Keratinocyte (primary cell): ENCODE results near the gene ASTN2. TPM values are rescaled to one million over a fixed set of nuclear protein-coding genes. Genes with fewer than 3 reads are reported as not detected.

Source experiments
- DNase-seq: peaks from one replicate; pipeline ENCODE4 v3.0.0-alpha.2; 2011; ENCODE audit warnings: low read depth, missing footprints, low spot score
- FAIRE-seq: peaks from 2 replicates; lab custom pipeline; 2011; peaks lifted over from hg19 to GRCh38; lab: Jason Lieb, UNC
- H2AFZ ChIP-seq: 2 replicates; pipeline ENCODE4 v1.6.0; 2012; ENCODE audit warnings: low read length, control low read depth, inconsistent platforms; ENCODE audit not compliant: control insufficient read depth
- H3K27ac ChIP-seq: 2 replicates; pipeline ENCODE4 v1.5.1; 2011; ENCODE audit warnings: low read length; ENCODE audit not compliant: control insufficient read depth, insufficient read depth
- H3K27me3 ChIP-seq: 3 replicates; pipeline ENCODE4 v1.6.0; 2011; ENCODE audit warnings: low read length; ENCODE audit not compliant: control insufficient read depth, insufficient read depth; ENCODE audit errors: extremely low read depth
- H3K36me3 ChIP-seq, 2 experiments: 2 replicates in 1 of 2; 3 replicates in 1 of 2; pipeline ENCODE4 v1.5.1; 2011; ENCODE audit warnings: low read length in 2 of 2, mild to moderate bottlenecking in 1 of 2; ENCODE audit not compliant: control insufficient read depth in 2 of 2, insufficient read depth in 2 of 2; ENCODE audit errors: extremely low read depth in 1 of 2
- H3K4me1 ChIP-seq: 3 replicates; pipeline ENCODE4 v1.5.1; 2011; ENCODE audit warnings: low read length; ENCODE audit not compliant: control insufficient read depth, insufficient read depth; ENCODE audit errors: extremely low read depth
- H3K4me2 ChIP-seq: 3 replicates; pipeline ENCODE4 v1.6.0; 2011; ENCODE audit warnings: low read depth, low read length; ENCODE audit not compliant: control insufficient read depth, insufficient read depth; ENCODE audit errors: extremely low read depth
- H3K4me3 ChIP-seq, 3 experiments: fragments of 200-600 bp in 1 of 3; sonication (generic) in 1 of 3; 2 replicates in 2 of 3; 3 replicates in 1 of 3; pipeline ENCODE4 v1.5.1; 2011 to 2016; ENCODE audit warnings: low read length in 3 of 3, mild to moderate bottlenecking in 3 of 3, control low read depth in 2 of 3, inconsistent platforms in 1 of 3, low read depth in 1 of 3, mixed read lengths in 1 of 3, mixed run types in 1 of 3, moderate library complexity in 1 of 3; ENCODE audit not compliant: control insufficient read depth in 2 of 3, insufficient read depth in 2 of 3; ENCODE audit errors: extremely low read depth in 1 of 3
- H3K79me2 ChIP-seq: 2 replicates; pipeline ENCODE4 v1.6.0; 2012; ENCODE audit warnings: low read length; ENCODE audit not compliant: control insufficient read depth, insufficient read depth
- H3K9ac ChIP-seq: 3 replicates; pipeline ENCODE4 v1.6.0; 2011; ENCODE audit warnings: low read length; ENCODE audit not compliant: control insufficient read depth, insufficient read depth; ENCODE audit errors: extremely low read depth
- H3K9me1 ChIP-seq: 3 replicates; pipeline ENCODE4 v1.6.0; 2011; ENCODE audit warnings: low read length; ENCODE audit not compliant: control insufficient read depth, insufficient read depth; ENCODE audit errors: extremely low read depth
- H3K9me3 ChIP-seq: 2 replicates; pipeline ENCODE4 v1.5.1; 2012; ENCODE audit warnings: low read depth, low read length; ENCODE audit not compliant: control insufficient read depth
- H4K20me1 ChIP-seq: 3 replicates; pipeline ENCODE4 v1.6.0; 2011; ENCODE audit warnings: low read length; ENCODE audit not compliant: control insufficient read depth, insufficient read depth; ENCODE audit errors: extremely low read depth
- EZH2 ChIP-seq: IDR thresholded peaks from one replicate; pipeline ENCODE4 v1.6.1; 2012; ENCODE audit warnings: inconsistent platforms, mild to moderate bottlenecking, low read length, moderate library complexity
- dilution Hi-C: fragments of 300-500 bp; cut with MboI; formaldehyde crosslinking; loops from one replicate; pipeline ENCODE4 v1.7.0; 2020; ENCODE audit warnings: low sequenced_read_pairs; ENCODE audit not compliant: extremely low pct_ligation_motif_present
- polyA plus RNA-seq, 5 experiments: library from polyadenylated mRNA; depleted of rRNA in 3 of 5; stranded (reverse) in 3 of 5; stranded (forward) in 1 of 5; unstranded in 1 of 5; fragments of >200 nt; gene quantifications; 1 replicate in 1 of 5; 2 replicates in 3 of 5; 3 replicates in 1 of 5; pipeline versions ENCODE4 v1.2.1 to v1.2.3, GENCODE V29; 2011 to 2012; ENCODE audit warnings: missing spikeins in 2 of 5, low read depth in 1 of 5, low replicate concordance in 1 of 5
- TF ChIP-seq, protein P1 (sequence below), 3 experiments: IDR thresholded peaks in 1 of 3; conservative IDR thresholded peaks in 1 of 3; optimal IDR thresholded peaks in 1 of 3; 2 replicates in 2 of 3; 3 replicates in 1 of 3; pipeline versions ENCODE3 to v1.5.1; 2011; ENCODE audit warnings: low read length in 3 of 3, mild to moderate bottlenecking in 3 of 3, moderate library complexity in 2 of 3, control low read depth in 1 of 3, inconsistent platforms in 1 of 3; ENCODE audit not compliant: insufficient read depth in 2 of 3; ENCODE audit errors: extremely low read depth in 1 of 3

Gene ASTN2
- polyA plus RNA-seq, 1 donor (not counting 4 experiments of a cell fraction or from before 2014, with no cell fraction given) = 0.31 TPM

- no peaks in the 10 kb centered on the region for H4K20me1 ChIP-seq
- dilution Hi-C loops = no loop called here
- no peak overlapping the region for H2AFZ ChIP-seq
- H3K9me1 ChIP-seq = no peaks in the 10 kb centered on the region
- no peak for DNase-seq
- no peak overlapping the region for H3K4me2 ChIP-seq
- no peaks in the 10 kb centered on the region for H3K4me1 ChIP-seq
- H3K27me3 ChIP-seq = no peaks in the 10 kb centered on the region
- no peak overlapping the region for H3K27ac ChIP-seq
- H3K36me3 ChIP-seq = no peaks in the 10 kb centered on the region
- TF ChIP-seq, protein P1, sequence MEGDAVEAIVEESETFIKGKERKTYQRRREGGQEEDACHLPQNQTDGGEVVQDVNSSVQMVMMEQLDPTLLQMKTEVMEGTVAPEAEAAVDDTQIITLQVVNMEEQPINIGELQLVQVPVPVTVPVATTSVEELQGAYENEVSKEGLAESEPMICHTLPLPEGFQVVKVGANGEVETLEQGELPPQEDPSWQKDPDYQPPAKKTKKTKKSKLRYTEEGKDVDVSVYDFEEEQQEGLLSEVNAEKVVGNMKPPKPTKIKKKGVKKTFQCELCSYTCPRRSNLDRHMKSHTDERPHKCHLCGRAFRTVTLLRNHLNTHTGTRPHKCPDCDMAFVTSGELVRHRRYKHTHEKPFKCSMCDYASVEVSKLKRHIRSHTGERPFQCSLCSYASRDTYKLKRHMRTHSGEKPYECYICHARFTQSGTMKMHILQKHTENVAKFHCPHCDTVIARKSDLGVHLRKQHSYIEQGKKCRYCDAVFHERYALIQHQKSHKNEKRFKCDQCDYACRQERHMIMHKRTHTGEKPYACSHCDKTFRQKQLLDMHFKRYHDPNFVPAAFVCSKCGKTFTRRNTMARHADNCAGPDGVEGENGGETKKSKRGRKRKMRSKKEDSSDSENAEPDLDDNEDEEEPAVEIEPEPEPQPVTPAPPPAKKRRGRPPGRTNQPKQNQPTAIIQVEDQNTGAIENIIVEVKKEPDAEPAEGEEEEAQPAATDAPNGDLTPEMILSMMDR (optimal IDR thresholded peaks at IDR 0.05 in 1 of 3, IDR thresholded peaks at IDR 0.05 in 1 of 3, conservative IDR thresholded peaks at IDR 0.05 in 1 of 3; ENCODE audit: extremely low read depth in 1 of 3, insufficient read depth in 2 of 3, low read length in 3 of 3) = no peak
- TF ChIP-seq EZH2 = no peak
- H3K9ac ChIP-seq = no peak overlapping the region
- FAIRE-seq = no peak
- H3K9me3 ChIP-seq = no peaks in the 10 kb centered on the region
- no peaks in the 10 kb centered on the region for H3K79me2 ChIP-seq
- H3K4me3 ChIP-seq = no peak overlapping the region
Measured at GRCh38 chr9:117103438-117104110, 311.3 kb downstream of the ASTN2 start.

- TF ChIP-seq, protein P1 (optimal IDR thresholded peaks at IDR 0.05 in 1 of 3, IDR thresholded peaks at IDR 0.05 in 1 of 3, conservative IDR thresholded peaks at IDR 0.05 in 1 of 3; ENCODE audit: extremely low read depth in 1 of 3, insufficient read depth in 2 of 3, low read length in 3 of 3) = no peak
- no peak for TF ChIP-seq EZH2
- Histone ChIP-seq H3K27me3 (no peaks in the 10 kb centered on the region), H3K4me1 (peaks cover 3% of the 10 kb centered on the region), H3K9ac (no peak overlapping the region), H3K9me3 (no peaks in the 10 kb centered on the region), H3K4me3 (no peak overlapping the region), H4K20me1 (no peaks in the 10 kb centered on the region), H3K4me2 (no peak overlapping the region), H3K27ac (no peak overlapping the region), H3K36me3 (no peaks in the 10 kb centered on the region), H3K9me1 (no peaks in the 10 kb centered on the region), H3K79me2 (no peaks in the 10 kb centered on the region), H2AFZ (no peak overlapping the region)
- dilution Hi-C loops = no loop called here
- FAIRE-seq = no peak
- no peak for DNase-seq
Measured at GRCh38 chr9:117101008-117101407, 313.8 kb downstream of the ASTN2 start.
